Aorta (tissue), 5 donors: ENCODE data around the gene VWA8. TPM values are rescaled to one million over a fixed set of nuclear protein-coding genes. Genes with fewer than 3 reads are reported as not detected.
A peak's percentile ranks its signal among the peaks of the same experiment; 100 is the strongest.
"Not testable (repeated sequence)": the region's sequence is repeated elsewhere in the genome, so short reads cannot be mapped to it uniquely, and the experiment has no call there.

Source experiments
- ATAC-seq: fragments of 200-7000 bp; cut with Tn5 transposase; one replicate; pipeline ENCODE4 v1.9.1; 2022; ENCODE audit warnings: moderate library complexity; ENCODE audit not compliant: low FRiP score
- DNase-seq, 2 donors: peaks; one replicate each; pipeline ENCODE4 v3.0.0-alpha.2; 2020
- H3K27ac ChIP-seq, 2 donors: one replicate each; pipeline ENCODE4 v1.5.1; 2013; ENCODE audit warnings: low read length in 2 of 2, mild to moderate bottlenecking in 2 of 2, moderate library complexity in 2 of 2, control low read depth in 1 of 2, inconsistent platforms in 1 of 2, low read depth in 1 of 2
- H3K27me3 ChIP-seq, 2 donors: one replicate each; pipeline ENCODE4 v1.6.1; 2013; ENCODE audit warnings: control low read depth in 1 of 2, low read length in 1 of 2, mild to moderate bottlenecking in 1 of 2, moderate library complexity in 1 of 2; ENCODE audit not compliant: insufficient read depth in 2 of 2, control insufficient read depth in 1 of 2
- H3K36me3 ChIP-seq, 2 donors: one replicate each; pipeline ENCODE4 v1.6.1; 2013; ENCODE audit warnings: control low read depth in 1 of 2, low read length in 1 of 2, mild to moderate bottlenecking in 1 of 2; ENCODE audit not compliant: insufficient read depth in 2 of 2, control insufficient read depth in 1 of 2
- H3K4me1 ChIP-seq, 2 donors: one replicate each; pipeline ENCODE4 v1.6.1; 2013; ENCODE audit warnings: low read length in 2 of 2, control low read depth in 1 of 2, mild to moderate bottlenecking in 1 of 2, moderate library complexity in 1 of 2; ENCODE audit not compliant: insufficient read depth in 2 of 2, control insufficient read depth in 1 of 2
- H3K4me3 ChIP-seq, 2 donors: one replicate each; pipeline ENCODE4 v1.5.1; 2013; ENCODE audit warnings: low read length in 2 of 2, control low read depth in 1 of 2, mild to moderate bottlenecking in 1 of 2
- H3K9me3 ChIP-seq: one replicate; pipeline ENCODE4 v1.6.1; 2013; ENCODE audit warnings: mild to moderate bottlenecking, low read length; ENCODE audit not compliant: control insufficient read depth
- WGBS, 2 donors: extraction: QIAGEN DNeasy Blood & Tissue Kit; methylation state at CpG; one replicate each; pipeline ENCODE4 v1.1.7; 2013; 5-methylcytosine and 5-hydroxymethylcytosine counted together
- intact Hi-C, 2 donors: fragments of 100-400 bp; cut with DNase I; formaldehyde crosslinking; loops; one replicate each; pipeline versions ENCODE4 v1.14.2 to v1.15.0; 2022
- microRNA-seq, 2 donors: library from miRNA; unstranded; fragments of <30 nt; microRNA quantifications; one replicate each; pipeline ENCODE4 v1.2.0, GENCODE V29; 2020
- polyA plus RNA-seq, 2 donors: library from polyadenylated mRNA; stranded (reverse); fragments of 200-250 nt; gene quantifications; one replicate each; pipeline ENCODE4 v1.2.3, GENCODE V29; 2013
- total RNA-seq, 2 donors: library from RNA; stranded (reverse); fragmentation: NEBNext Ultra II Directional; extraction: Animal tissue kit (Norgen Biotek cat#: 25700); gene quantifications; one replicate each; pipeline ENCODE4 v1.2.1, GENCODE V29; 2021
- donor health status: healthy with polysubstance abuse.
- donor health status: Bipolar disorder and iron deficiency.
- donor health status: DM: no; HTN: no; CAD: no.
- donor health status: DM: no; HTN: no; CAD: no.
- donor health status: DM: yes; HTN: yes; CAD: no.

VWA8 gene
- total and polyA plus RNA-seq, 4 donors = 1.9 to 18.2 (median 9.8) TPM

- H3K36me3 ChIP-seq, H3K9me3 ChIP-seq, DNase-seq, H3K4me3 ChIP-seq, H3K4me1 ChIP-seq, intact Hi-C loops, ATAC-seq, H3K27ac ChIP-seq, H3K27me3 ChIP-seq: not testable (repeated sequence)
- WGBS, 2 donors = 75 to 84% methylated on average over 13 of the region's 13 CpGs
Measured at GRCh38 chr13:41540240-41540639, 420.7 kb downstream of the VWA8 start.

- intact Hi-C loops = no loop called here
- no peak overlapping the region for H3K27ac ChIP-seq
- ATAC-seq (no peak), DNase-seq (no peak)
- no peaks in the 10 kb centered on the region for H3K9me3 ChIP-seq
- WGBS, 2 donors = 68 to 74% methylated on average over 15 of the region's 15 CpGs
- no peaks in the 10 kb centered on the region for H3K4me1 ChIP-seq
- no peak overlapping the region for H3K4me3 ChIP-seq
- H3K36me3 ChIP-seq = no peaks in the 10 kb centered on the region
- no peaks in the 10 kb centered on the region for H3K27me3 ChIP-seq
Measured at GRCh38 chr13:41533266-41534052, 427.4 kb downstream of the VWA8 start.

- H3K36me3 ChIP-seq = no peaks in the 10 kb centered on the region
- 91 to 98% methylated on average over 3 of the region's 3 CpGs for WGBS, 2 donors
- no peaks in the 10 kb centered on the region for H3K27me3 ChIP-seq
- H3K27ac ChIP-seq = no peak overlapping the region
- H3K4me3 ChIP-seq = no peak overlapping the region
- no peaks in the 10 kb centered on the region for H3K9me3 ChIP-seq
- DNase-seq (no peak), ATAC-seq (no peak)
- intact Hi-C loops = no loop called here
- H3K4me1 ChIP-seq = no peaks in the 10 kb centered on the region
Measured at GRCh38 chr13:41528021-41528420, 432.9 kb downstream of the VWA8 start.

- no peak overlapping the region for H3K4me3 ChIP-seq
- no peak for DNase-seq
- WGBS, 2 donors = 90 to 92% methylated on average over 15 of the region's 15 CpGs
- intact Hi-C loops = no loop called here
- no peaks in the 10 kb centered on the region for H3K27me3 ChIP-seq
- no peak for ATAC-seq
- H3K36me3 ChIP-seq = no peaks in the 10 kb centered on the region
- H3K4me1 ChIP-seq = no peaks in the 10 kb centered on the region
- no peak overlapping the region for H3K27ac ChIP-seq
- H3K9me3 ChIP-seq = no peaks in the 10 kb centered on the region
Measured at GRCh38 chr13:41520660-41521630, 440.0 kb downstream of the VWA8 start.

GRCh38 chr13:41520016-41520659 is 440.8 kb downstream of the VWA8 start:
- Histone ChIP-seq H3K27me3 (no peaks in the 10 kb centered on the region), H3K36me3 (no peaks in the 10 kb centered on the region), H3K27ac (no peak overlapping the region), H3K9me3 (no peaks in the 10 kb centered on the region), H3K4me3 (no peak overlapping the region), H3K4me1 (no peaks in the 10 kb centered on the region)
- ATAC-seq = no peak
- intact Hi-C loops = no loop called here
- DNase-seq = peak in 1 of 2 donors; percentile 65
- 89% methylated on average over 7 of the region's 7 CpGs for whole genome bisulfite sequencing, 2 donors

Small RNA genes within 50 kb of the gene (microRNA-seq; reads per million reads assigned to microRNA genes)
- 0 reads per million in 2 donors for gene MIR5006

Other genes with a start within 250 kb of the VWA8 start
- gene DGKH, start 87.5 kb upstream of the VWA8 start, total RNA-seq = 10 to 100 TPM; 28.9 to 32.8 TPM
- gene DGKH, start 87.5 kb upstream of the VWA8 start, polyA plus RNA-seq = 1 to 10 TPM in 1 of 2 donors, under 1 TPM in 1; 0.88 to 3.9 TPM